GM21723 (cell line): ENCODE data around the gene ACOT11.

Experiments used
- ATAC-seq: cut with Tn5 transposase; IDR thresholded peaks from one replicate; pipeline ENCODE4 v1.9.1; 2021; ENCODE audit warnings: mild to moderate bottlenecking, moderate library complexity; ENCODE audit not compliant: unreplicated experiment

ACOT11 gene

GRCh38 chr1:54559771-54560231 lies 11.8 kb downstream of the ACOT11 start:
- ATAC-seq, result no peak

GRCh38 chr1:54564312-54565112 lies 16.5 kb downstream of the ACOT11 start:
- no peak for ATAC-seq

- ATAC-seq, result no peak
Observed at GRCh38 chr1:54565113-54565501, 17.1 kb downstream of the ACOT11 start.

DNA sequence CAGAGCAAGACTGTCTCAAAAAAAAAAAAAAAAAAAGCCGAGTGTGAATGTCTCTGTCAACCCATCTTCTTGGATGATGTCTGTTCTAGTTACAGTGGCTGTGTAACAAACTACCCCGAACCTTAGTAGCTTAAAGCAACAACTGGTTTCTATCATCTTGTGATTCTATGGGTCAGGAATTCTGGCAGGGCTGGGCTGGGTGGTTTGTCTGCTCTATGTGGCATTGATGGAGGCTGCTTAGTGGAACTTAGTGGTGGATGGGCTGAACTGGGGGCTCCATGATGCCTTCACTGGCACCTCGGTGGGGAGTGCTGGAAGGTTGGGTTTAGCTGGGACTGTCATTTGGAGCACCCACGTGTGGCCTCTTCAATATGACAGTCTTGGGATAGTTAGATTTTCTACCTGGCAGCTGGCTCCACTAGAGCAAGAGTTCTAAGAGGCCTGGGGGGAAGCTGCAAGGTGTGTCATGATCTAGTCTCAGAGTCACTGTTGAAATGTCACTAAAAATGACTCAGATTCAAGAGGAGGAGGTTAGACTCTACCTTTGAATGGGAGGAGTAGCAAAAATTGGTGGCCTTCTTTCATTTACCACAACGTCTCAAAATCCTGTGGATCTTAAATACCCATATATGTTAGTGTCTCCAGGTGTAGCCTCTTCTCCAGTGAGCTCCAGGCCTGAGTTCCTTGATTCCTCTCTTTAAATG lies 18.6 kb downstream of the ACOT11 start:
- ATAC-seq, result no peak

GRCh38 chr1:54567961-54568360 lies 19.9 kb downstream of the ACOT11 start:
- ATAC-seq, result no peak

- ATAC-seq, result no peak
Observed at GRCh38 chr1:54569339-54569738, 21.3 kb downstream of the ACOT11 start.

GRCh38 chr1:54570161-54570560 lies 22.1 kb downstream of the ACOT11 start:
- no peak for ATAC-seq

- ATAC-seq, result no peak
Observed at GRCh38 chr1:54571326-54571725, 23.3 kb downstream of the ACOT11 start.

DNA sequence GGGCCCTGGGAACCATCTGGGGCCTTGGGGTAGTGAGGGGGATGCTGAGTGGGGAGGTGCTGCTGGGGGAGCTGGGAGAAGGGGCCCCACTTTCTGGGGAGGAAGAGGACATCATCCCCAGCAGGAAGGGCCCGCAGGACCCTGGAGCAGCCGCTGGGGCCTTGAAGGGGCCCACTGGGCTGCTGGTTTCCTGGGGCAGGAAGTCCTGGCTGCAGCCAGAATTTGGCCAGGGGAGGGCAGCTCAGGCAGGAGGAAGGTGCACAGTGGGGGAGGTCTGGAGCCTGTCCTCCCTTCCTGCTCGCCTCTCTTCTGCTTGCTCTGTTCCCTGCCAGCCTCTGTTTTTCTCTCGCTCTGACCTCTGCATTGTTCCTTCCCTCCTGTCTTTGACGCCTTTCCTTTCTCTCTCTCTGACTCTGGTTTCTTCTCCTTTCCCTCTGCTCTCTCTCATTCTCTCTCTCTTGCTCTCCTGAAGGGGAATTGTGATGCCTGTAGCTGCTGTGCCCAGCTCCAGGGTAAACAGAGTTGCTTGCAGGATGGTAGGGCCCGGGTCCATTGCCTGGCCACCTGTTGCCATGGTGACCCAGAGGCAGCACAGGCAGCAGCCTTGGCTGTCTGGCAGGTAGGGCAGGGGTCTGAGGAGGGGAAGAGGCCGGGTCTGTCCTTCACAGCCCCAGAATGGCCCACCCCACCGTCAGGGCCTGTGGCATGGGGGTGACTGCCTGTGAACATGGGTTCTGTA lies 23.9 kb downstream of the ACOT11 start:
- no peak for ATAC-seq

DNA sequence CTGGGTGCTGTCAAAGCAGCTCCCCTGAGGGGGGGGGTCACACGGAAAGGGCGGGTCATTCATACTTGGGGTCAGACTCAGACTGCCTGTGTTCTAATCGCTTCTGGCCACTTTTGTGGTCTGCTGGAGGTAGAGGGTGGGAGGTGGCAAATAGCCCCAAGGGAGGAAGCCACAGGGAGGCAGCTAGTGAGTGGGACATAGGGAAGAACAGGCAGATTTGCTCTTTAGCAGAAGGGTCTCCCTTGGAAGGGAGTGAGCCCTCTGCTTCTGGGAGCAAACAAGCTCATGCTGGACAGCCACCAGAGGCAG lies 24.5 kb downstream of the ACOT11 start:
- ATAC-seq, result no peak

GRCh38 chr1:54574158-54574778 lies 26.2 kb downstream of the ACOT11 start:
- ATAC-seq, result no peak

- ATAC-seq, result no peak
Observed at GRCh38 chr1:54575161-54575560, 27.1 kb downstream of the ACOT11 start.

GRCh38 chr1:54575605-54576290 lies 27.7 kb downstream of the ACOT11 start:
- no peak for ATAC-seq

DNA sequence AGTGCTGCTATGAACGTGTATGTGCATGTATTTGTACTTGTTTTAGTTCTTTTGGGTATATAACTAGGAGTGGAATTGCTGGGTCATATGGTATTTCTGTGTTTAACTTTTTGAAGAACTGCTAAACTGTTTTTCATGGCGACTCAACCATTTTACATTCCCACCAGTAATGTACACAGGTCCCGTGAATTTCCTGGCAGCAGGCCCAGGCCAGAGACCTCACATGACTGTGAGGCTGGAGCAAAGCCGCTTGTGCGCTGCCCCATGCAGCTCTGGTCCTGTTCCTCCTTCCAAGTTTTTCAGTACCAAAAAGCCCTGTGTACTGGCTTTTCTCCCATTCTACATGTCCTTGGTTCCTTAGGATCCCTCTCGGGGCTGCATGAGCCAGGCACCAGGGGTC lies 29.6 kb downstream of the ACOT11 start:
- ATAC-seq, result no peak

DNA sequence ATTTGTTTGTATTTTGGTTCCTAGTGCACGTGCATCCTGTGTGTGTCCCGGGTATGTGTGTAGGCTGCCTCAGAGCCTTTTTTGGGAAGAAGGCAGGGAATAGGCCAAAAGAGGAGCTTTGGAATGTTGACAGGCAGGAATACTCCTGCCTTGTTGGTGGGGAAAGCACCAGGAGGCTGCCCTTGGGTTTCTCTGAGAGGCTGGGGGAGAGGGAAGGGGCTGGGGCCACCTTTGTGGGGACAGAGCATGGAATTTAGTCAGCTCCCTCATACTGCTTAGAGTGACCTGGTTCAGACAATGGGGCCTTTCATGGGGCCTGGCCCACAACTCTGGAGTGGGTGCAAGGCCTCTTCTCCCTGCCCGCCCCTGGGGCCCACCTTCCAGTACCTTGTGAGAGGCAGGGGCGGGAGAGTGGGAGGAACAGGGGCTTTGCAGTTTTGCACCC lies 31.3 kb downstream of the ACOT11 start:
- no peak for ATAC-seq

DNA sequence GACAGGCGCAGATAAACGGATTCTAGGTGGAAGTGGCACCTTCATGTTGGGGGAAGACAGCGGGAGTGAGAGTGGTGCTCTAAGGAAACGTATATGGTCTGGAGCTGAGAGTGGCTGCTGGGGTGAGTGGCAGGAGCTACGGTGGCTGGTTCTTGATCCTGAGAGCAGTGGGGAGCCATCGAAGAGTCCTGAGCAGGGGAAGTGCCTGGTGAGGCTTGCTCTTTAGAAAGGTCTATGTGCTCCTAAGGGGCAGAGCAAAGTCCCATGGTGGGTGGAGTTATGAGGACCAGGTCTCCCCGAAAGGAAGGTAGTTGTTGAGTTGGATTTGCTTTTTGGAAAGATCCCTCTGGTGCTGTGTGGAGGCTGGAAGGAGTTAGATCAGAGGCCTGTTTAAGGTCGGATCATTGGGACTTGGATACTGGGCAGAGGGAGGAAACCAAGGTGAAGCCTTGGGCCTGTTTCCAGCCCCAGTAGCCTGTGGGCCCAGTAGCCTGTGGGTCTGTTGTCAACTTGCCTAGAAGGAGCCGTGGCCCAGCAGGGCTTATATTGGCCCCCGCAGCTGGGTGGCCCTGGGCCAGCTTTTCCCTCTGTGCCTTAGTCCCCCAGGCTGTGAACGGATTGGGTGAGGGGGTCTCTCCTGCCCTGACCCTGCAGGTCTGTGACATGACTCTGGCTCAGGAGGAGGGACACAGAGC lies 33.0 kb downstream of the ACOT11 start:
- no peak for ATAC-seq

- ATAC-seq, result no peak
Observed at GRCh38 chr1:54581621-54582035, 33.6 kb downstream of the ACOT11 start.

DNA sequence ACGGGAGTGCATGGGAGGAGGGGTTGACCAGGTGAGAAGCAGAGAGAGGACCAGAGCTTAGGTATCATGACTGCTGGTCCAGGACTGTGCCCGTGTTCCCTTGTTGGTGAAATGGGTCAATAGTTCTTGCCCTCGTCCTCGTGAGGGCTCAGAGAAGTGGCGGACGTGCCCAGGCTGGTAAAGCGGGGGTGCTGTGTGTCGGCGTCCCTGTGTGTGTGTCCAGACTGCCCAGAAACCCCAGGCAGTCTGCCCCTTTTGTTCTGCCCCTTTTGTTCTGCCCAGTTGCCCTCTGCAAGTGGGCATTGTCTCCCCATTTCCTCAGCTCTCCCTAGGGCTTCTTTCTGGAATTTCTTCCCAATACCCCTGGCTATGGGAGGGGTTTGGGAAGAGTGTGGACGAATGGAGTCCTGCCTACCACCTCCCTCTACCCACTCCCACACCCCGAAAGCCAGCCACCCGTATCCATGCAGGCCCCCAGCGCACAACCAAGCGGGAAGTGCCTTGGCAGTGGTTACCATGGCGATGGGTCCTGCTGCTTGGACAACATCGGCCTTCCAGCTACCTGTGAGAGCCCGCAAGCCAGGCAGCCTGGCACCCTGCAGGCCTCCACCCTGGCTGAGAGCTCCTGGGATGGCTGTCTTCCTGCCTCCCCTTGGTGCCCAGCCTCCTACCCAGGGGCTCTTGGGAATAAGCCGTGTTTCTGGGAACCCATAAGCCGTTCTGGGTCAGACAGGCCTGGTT lies 34.7 kb downstream of the ACOT11 start:
- no peak for ATAC-seq

GRCh38 chr1:54583307-54583686 lies 35.3 kb downstream of the ACOT11 start:
- ATAC-seq, result no peak
